Osteocyte (in vitro differentiated cells): ENCODE data around the gene LHFPL3. TPM values are rescaled to one million over a fixed set of nuclear protein-coding genes. Genes with fewer than 3 reads are reported as not detected.

ENCODE experiments used
- DNase-seq: peaks from one replicate; pipeline ENCODE4 v3.0.0; 2021; ENCODE audit warnings: mixed read lengths; ENCODE audit not compliant: unreplicated experiment; ENCODE audit errors: extremely low spot score
- H3K27ac Mint-ChIP-seq: one replicate; pipeline ENCODE4 v1.8.0; 2021; ENCODE audit warnings: mild to moderate bottlenecking, mixed read lengths; ENCODE audit not compliant: unreplicated experiment
- H3K27me3 Mint-ChIP-seq: one replicate; pipeline ENCODE4 v1.8.0; 2021; ENCODE audit warnings: mixed read lengths; ENCODE audit not compliant: unreplicated experiment
- H3K36me3 Mint-ChIP-seq: one replicate; pipeline ENCODE4 v1.8.0; 2021; ENCODE audit warnings: mixed read lengths; ENCODE audit not compliant: unreplicated experiment
- H3K4me1 Mint-ChIP-seq: one replicate; pipeline ENCODE4 v1.8.0; 2021; ENCODE audit warnings: mixed read lengths; ENCODE audit not compliant: unreplicated experiment
- H3K4me3 Mint-ChIP-seq: one replicate; pipeline ENCODE4 v1.8.0; 2021; ENCODE audit warnings: mild to moderate bottlenecking, moderate library complexity, mixed read lengths; ENCODE audit not compliant: unreplicated experiment
- H3K9me3 Mint-ChIP-seq: one replicate; pipeline ENCODE4 v1.8.0; 2021; ENCODE audit warnings: mixed read lengths; ENCODE audit not compliant: unreplicated experiment
- total RNA-seq: library from RNA; stranded (reverse); gene quantifications from 2 replicates; pipeline ENCODE4 v1.2.1, GENCODE V29; 2021
- TF ChIP-seq, protein P1 (sequence below): fragments of 200-600 bp; sonication (generic); IDR thresholded peaks from 2 replicates; pipeline ENCODE4 v1.5.0; 2021; ENCODE audit warnings: antibody characterized with exemption, mild to moderate bottlenecking, moderate library complexity

The LHFPL3 gene
- total RNA-seq, 1 donor from 2014 or later, result not detected

DNA sequence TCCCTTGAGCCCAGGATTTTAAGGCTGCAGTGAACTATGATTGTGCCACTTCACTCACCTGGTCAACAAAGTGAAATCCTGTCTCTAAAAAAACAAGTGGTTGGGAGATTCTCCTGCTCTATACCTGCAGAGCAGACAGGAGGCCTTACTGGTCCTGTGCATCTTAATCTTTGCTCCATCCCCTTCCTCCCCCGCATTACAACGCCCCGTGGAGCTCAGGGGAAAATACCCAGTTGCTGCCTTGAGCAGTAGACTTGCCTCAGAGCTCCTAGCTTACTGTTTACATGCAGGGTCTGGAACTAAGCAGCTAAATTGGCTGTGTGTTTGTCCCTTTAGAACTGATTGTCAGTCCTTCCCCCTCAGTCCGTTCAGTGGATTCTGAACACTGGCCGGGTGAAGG, 561.8 kb downstream of the LHFPL3 start:
- DNase-seq, result no peak
- Mint-ChIP-seq H3K9me3 (no peaks in the 10 kb centered on the region), H3K4me1 (no peaks in the 10 kb centered on the region), H3K27me3 (peaks cover 41% of the 10 kb centered on the region), H3K4me3 (no peak overlapping the region), H3K36me3 (no peaks in the 10 kb centered on the region), H3K27ac (no peak overlapping the region)
- TF ChIP-seq, protein P1, sequence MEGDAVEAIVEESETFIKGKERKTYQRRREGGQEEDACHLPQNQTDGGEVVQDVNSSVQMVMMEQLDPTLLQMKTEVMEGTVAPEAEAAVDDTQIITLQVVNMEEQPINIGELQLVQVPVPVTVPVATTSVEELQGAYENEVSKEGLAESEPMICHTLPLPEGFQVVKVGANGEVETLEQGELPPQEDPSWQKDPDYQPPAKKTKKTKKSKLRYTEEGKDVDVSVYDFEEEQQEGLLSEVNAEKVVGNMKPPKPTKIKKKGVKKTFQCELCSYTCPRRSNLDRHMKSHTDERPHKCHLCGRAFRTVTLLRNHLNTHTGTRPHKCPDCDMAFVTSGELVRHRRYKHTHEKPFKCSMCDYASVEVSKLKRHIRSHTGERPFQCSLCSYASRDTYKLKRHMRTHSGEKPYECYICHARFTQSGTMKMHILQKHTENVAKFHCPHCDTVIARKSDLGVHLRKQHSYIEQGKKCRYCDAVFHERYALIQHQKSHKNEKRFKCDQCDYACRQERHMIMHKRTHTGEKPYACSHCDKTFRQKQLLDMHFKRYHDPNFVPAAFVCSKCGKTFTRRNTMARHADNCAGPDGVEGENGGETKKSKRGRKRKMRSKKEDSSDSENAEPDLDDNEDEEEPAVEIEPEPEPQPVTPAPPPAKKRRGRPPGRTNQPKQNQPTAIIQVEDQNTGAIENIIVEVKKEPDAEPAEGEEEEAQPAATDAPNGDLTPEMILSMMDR, result no peak

DNA sequence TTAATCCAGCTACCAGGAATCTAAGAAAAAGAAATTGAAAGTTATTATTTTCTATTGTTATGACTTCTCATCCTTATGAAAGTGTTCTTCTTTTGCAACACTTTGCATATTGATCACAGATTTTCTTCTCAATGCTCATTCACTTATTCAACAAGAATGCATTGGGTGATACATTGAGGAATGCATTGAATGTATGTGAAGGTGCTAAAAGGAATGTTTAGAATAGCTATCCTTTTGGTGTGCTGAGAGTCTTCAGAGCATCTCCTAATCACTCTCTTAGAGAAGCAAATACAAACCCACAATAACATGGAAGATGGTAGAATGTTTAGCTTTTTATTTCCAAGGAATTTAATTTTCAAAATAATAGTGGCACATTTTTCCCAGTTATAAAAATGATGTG, 563.5 kb downstream of the LHFPL3 start:
- TF ChIP-seq, protein P1, result no peak
- no peak for DNase-seq
- Mint-ChIP-seq H3K36me3 (no peaks in the 10 kb centered on the region), H3K27ac (no peak overlapping the region), H3K4me3 (no peak overlapping the region), H3K9me3 (no peaks in the 10 kb centered on the region), H3K27me3 (peaks cover 33% of the 10 kb centered on the region), H3K4me1 (no peaks in the 10 kb centered on the region)

DNA sequence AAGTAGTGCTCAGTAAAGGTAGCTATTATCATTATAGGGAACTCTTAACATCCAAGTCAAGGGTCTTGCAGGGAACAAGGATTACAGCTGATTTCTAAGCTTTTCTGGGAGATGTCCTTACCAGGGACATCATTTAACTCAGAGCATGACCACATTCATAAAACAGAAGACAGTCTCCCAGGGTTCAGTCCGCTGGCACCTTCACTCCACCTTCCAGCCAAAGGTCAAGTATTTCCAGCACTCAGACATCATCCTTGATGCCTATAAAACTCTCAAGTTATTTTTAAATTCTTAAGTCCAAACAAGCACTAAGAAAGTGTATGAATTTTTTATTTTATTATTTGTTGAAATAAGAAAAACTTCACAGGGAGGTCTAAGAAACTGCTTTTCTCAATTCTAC, 565.9 kb downstream of the LHFPL3 start:
- no peaks in the 10 kb centered on the region for H3K4me1 Mint-ChIP-seq
- H3K27me3 Mint-ChIP-seq, result peaks cover 24% of the 10 kb centered on the region
- H3K36me3 Mint-ChIP-seq, result no peaks in the 10 kb centered on the region
- TF ChIP-seq, protein P1, result no peak
- no peak overlapping the region for H3K27ac Mint-ChIP-seq
- no peak overlapping the region for H3K4me3 Mint-ChIP-seq
- no peak for DNase-seq
- H3K9me3 Mint-ChIP-seq, result no peaks in the 10 kb centered on the region

DNA sequence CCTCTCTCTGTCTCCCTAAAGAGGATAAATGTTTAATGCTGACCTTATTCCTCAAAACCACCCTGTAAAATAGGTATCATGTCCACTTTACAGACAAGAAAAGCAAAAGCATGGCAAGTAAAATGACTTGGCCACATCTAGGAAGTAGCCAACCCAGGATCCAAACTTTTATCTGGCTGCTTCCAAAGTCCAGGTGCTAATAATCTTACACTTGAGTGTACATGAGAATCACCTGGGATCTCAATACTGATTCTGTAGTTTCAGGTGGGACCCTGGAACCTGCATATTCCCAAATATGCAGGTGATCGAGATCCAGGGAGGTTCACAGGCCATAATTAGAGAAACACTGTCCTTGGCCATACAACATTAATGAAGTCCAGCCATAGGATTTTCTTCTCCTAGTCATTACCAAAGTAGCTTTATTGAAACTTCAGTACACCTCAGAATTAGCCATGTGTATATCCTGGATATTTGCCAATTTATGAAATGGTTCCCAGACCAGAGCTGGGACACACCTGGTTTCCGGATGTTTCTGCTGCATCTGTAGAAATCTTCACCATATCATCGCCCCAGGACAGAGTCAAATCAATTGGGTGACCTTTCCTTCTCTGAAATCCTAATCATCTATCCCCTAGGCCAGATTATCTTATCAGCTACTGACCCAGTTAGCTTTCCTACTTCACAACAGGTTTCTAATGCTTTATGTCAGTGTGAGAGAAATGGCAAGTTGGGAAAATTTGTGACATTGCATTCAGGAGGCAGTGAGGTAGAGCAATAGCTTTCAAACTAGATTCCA, 566.5 kb downstream of the LHFPL3 start:
- H3K9me3 Mint-ChIP-seq, result no peaks in the 10 kb centered on the region
- no peak for DNase-seq
- H3K27me3 Mint-ChIP-seq, result peaks cover 26% of the 10 kb centered on the region
- no peaks in the 10 kb centered on the region for H3K36me3 Mint-ChIP-seq
- TF ChIP-seq, protein P1, result no peak
- no peak overlapping the region for H3K4me3 Mint-ChIP-seq
- H3K27ac Mint-ChIP-seq, result no peak overlapping the region
- no peaks in the 10 kb centered on the region for H3K4me1 Mint-ChIP-seq

DNA sequence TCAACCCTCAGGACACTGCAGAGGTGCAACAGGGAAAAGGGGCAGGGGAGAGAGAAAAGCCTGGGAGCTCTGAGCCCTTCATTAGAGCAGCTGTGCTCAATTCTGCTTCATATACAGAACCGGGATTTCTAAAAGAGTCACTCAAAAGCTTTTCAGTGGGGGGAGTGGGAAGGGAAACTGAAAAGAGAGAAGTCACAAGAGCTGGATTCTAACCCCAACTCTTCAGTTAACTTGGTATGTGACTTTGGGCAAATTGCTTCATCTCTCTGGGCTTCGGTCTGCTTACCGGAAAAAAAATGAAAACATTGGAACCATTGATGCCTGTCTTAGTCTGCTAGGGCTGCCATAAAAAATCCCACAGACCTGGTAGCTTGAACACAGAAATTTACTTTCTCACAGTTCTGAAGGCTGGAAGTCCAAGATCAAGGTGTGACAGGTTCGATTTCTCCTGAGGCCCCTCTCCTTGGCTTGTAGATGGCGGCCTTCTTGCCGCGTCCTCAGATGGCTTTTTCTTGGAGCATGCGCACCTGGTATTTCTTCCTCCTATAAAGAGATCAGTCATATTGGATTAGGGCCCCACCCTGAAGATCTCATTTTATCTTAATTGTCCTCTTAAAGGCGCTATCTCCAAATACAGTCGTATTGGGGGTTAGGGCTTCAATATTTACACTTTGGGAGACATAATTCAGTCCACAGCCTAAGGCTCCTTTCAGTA, 567.3 kb downstream of the LHFPL3 start:
- TF ChIP-seq, protein P1, result no peak
- no peak for DNase-seq
- Mint-ChIP-seq H3K4me3 (no peak overlapping the region), H3K36me3 (no peaks in the 10 kb centered on the region), H3K27me3 (peaks cover 26% of the 10 kb centered on the region), H3K9me3 (no peaks in the 10 kb centered on the region), H3K4me1 (no peaks in the 10 kb centered on the region), H3K27ac (no peak overlapping the region)
